Keratinocyte (primary cell): ENCODE data around the gene SHISA9. TPM values are rescaled to one million over a fixed set of nuclear protein-coding genes. Genes with fewer than 3 reads are reported as not detected.

Experiments used
- DNase-seq: peaks from one replicate; pipeline ENCODE4 v3.0.0-alpha.2; 2011; ENCODE audit warnings: low read depth, missing footprints, low spot score
- FAIRE-seq: peaks from 2 replicates; lab custom pipeline; 2011; peaks lifted over from hg19 to GRCh38; lab: Jason Lieb, UNC
- H2AFZ ChIP-seq: 2 replicates; pipeline ENCODE4 v1.6.0; 2012; ENCODE audit warnings: low read length, control low read depth, inconsistent platforms; ENCODE audit not compliant: control insufficient read depth
- H3K27ac ChIP-seq: 2 replicates; pipeline ENCODE4 v1.5.1; 2011; ENCODE audit warnings: low read length; ENCODE audit not compliant: control insufficient read depth, insufficient read depth
- H3K27me3 ChIP-seq: 3 replicates; pipeline ENCODE4 v1.6.0; 2011; ENCODE audit warnings: low read length; ENCODE audit not compliant: control insufficient read depth, insufficient read depth; ENCODE audit errors: extremely low read depth
- H3K36me3 ChIP-seq, 2 experiments: 2 replicates in 1 of 2; 3 replicates in 1 of 2; pipeline ENCODE4 v1.5.1; 2011; ENCODE audit warnings: low read length in 2 of 2, mild to moderate bottlenecking in 1 of 2; ENCODE audit not compliant: control insufficient read depth in 2 of 2, insufficient read depth in 2 of 2; ENCODE audit errors: extremely low read depth in 1 of 2
- H3K4me1 ChIP-seq: 3 replicates; pipeline ENCODE4 v1.5.1; 2011; ENCODE audit warnings: low read length; ENCODE audit not compliant: control insufficient read depth, insufficient read depth; ENCODE audit errors: extremely low read depth
- H3K4me2 ChIP-seq: 3 replicates; pipeline ENCODE4 v1.6.0; 2011; ENCODE audit warnings: low read depth, low read length; ENCODE audit not compliant: control insufficient read depth, insufficient read depth; ENCODE audit errors: extremely low read depth
- H3K4me3 ChIP-seq, 3 experiments: fragments of 200-600 bp in 1 of 3; sonication (generic) in 1 of 3; 2 replicates in 2 of 3; 3 replicates in 1 of 3; pipeline ENCODE4 v1.5.1; 2011 to 2016; ENCODE audit warnings: low read length in 3 of 3, mild to moderate bottlenecking in 3 of 3, control low read depth in 2 of 3, inconsistent platforms in 1 of 3, low read depth in 1 of 3, mixed read lengths in 1 of 3, mixed run types in 1 of 3, moderate library complexity in 1 of 3; ENCODE audit not compliant: control insufficient read depth in 2 of 3, insufficient read depth in 2 of 3; ENCODE audit errors: extremely low read depth in 1 of 3
- H3K79me2 ChIP-seq: 2 replicates; pipeline ENCODE4 v1.6.0; 2012; ENCODE audit warnings: low read length; ENCODE audit not compliant: control insufficient read depth, insufficient read depth
- H3K9ac ChIP-seq: 3 replicates; pipeline ENCODE4 v1.6.0; 2011; ENCODE audit warnings: low read length; ENCODE audit not compliant: control insufficient read depth, insufficient read depth; ENCODE audit errors: extremely low read depth
- H3K9me1 ChIP-seq: 3 replicates; pipeline ENCODE4 v1.6.0; 2011; ENCODE audit warnings: low read length; ENCODE audit not compliant: control insufficient read depth, insufficient read depth; ENCODE audit errors: extremely low read depth
- H3K9me3 ChIP-seq: 2 replicates; pipeline ENCODE4 v1.5.1; 2012; ENCODE audit warnings: low read depth, low read length; ENCODE audit not compliant: control insufficient read depth
- H4K20me1 ChIP-seq: 3 replicates; pipeline ENCODE4 v1.6.0; 2011; ENCODE audit warnings: low read length; ENCODE audit not compliant: control insufficient read depth, insufficient read depth; ENCODE audit errors: extremely low read depth
- EZH2 ChIP-seq: IDR thresholded peaks from one replicate; pipeline ENCODE4 v1.6.1; 2012; ENCODE audit warnings: inconsistent platforms, mild to moderate bottlenecking, low read length, moderate library complexity
- dilution Hi-C: fragments of 300-500 bp; cut with MboI; formaldehyde crosslinking; loops from one replicate; pipeline ENCODE4 v1.7.0; 2020; ENCODE audit warnings: low sequenced_read_pairs; ENCODE audit not compliant: extremely low pct_ligation_motif_present
- polyA plus RNA-seq, 5 experiments: library from polyadenylated mRNA; depleted of rRNA in 3 of 5; stranded (reverse) in 3 of 5; stranded (forward) in 1 of 5; unstranded in 1 of 5; fragments of >200 nt; gene quantifications; 1 replicate in 1 of 5; 2 replicates in 3 of 5; 3 replicates in 1 of 5; pipeline versions ENCODE4 v1.2.1 to v1.2.3, GENCODE V29; 2011 to 2012; ENCODE audit warnings: missing spikeins in 2 of 5, low read depth in 1 of 5, low replicate concordance in 1 of 5
- TF ChIP-seq, protein P1 (sequence below), 3 experiments: IDR thresholded peaks in 1 of 3; conservative IDR thresholded peaks in 1 of 3; optimal IDR thresholded peaks in 1 of 3; 2 replicates in 2 of 3; 3 replicates in 1 of 3; pipeline versions ENCODE3 to v1.5.1; 2011; ENCODE audit warnings: low read length in 3 of 3, mild to moderate bottlenecking in 3 of 3, moderate library complexity in 2 of 3, control low read depth in 1 of 3, inconsistent platforms in 1 of 3; ENCODE audit not compliant: insufficient read depth in 2 of 3; ENCODE audit errors: extremely low read depth in 1 of 3

Gene SHISA9
- polyA plus RNA-seq, 1 donor (not counting 4 experiments of a cell fraction or from before 2014, with no cell fraction given) = 0.28 TPM

DNA sequence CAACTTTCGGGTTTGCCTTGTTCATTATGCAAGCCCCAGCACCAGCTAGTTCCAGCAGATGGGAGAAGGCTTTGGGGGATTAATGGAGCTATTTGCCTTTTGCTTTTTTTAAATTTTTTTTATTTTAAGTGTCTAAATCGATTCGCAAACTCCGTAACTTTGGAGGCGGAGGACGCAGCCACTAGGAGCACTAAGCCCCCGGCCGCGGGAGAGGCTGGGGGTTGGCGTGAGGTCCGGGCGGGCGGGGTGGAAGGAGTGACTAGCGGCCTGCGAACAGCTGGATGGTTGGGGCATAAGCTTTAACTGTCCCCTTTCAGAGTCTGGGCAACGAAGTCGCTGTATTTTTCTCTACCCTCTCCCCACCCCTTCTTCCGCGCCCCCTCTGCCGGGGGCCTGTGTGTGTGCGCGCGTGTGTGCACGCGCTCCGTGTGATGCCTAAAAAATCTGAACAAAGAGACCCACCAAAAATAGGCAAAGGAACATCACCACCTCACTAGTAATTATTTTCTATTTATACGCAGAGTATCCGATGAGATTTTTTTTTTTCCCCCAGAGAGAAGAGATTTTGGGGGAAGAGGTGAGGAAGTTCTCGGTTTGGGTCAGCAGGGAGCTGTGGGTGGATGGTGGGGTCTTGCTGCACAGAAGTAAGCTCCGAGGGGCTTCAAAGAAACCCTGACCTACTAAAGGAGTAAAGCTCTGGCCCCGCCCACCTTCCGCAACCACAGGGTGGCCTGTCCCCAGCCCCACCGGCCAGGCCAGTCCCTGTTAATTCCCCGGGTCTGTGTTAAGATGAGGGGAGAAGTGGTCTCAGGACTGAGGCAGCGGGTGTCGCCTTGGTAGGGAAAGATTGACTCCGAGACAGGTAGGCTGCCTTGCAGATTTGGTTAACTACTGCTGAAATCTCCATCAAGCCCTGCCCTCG is 2.3 kb downstream of the SHISA9 start:
- FAIRE-seq = no peak
- Histone ChIP-seq H3K4me1 (no peaks in the 10 kb centered on the region), H3K36me3 (no peaks in the 10 kb centered on the region), H4K20me1 (no peaks in the 10 kb centered on the region), H3K9me1 (no peaks in the 10 kb centered on the region), H3K4me3 (no peak overlapping the region), H3K9ac (no peak overlapping the region), H3K27ac (no peak overlapping the region), H3K79me2 (no peaks in the 10 kb centered on the region), H3K27me3 (peaks cover 55% of the 10 kb centered on the region), H2AFZ (no peak overlapping the region), H3K9me3 (no peaks in the 10 kb centered on the region), H3K4me2 (no peak overlapping the region)
- dilution Hi-C loops = no loop called here
- DNase-seq = no peak
- no peak for TF ChIP-seq EZH2
- TF ChIP-seq, protein P1, sequence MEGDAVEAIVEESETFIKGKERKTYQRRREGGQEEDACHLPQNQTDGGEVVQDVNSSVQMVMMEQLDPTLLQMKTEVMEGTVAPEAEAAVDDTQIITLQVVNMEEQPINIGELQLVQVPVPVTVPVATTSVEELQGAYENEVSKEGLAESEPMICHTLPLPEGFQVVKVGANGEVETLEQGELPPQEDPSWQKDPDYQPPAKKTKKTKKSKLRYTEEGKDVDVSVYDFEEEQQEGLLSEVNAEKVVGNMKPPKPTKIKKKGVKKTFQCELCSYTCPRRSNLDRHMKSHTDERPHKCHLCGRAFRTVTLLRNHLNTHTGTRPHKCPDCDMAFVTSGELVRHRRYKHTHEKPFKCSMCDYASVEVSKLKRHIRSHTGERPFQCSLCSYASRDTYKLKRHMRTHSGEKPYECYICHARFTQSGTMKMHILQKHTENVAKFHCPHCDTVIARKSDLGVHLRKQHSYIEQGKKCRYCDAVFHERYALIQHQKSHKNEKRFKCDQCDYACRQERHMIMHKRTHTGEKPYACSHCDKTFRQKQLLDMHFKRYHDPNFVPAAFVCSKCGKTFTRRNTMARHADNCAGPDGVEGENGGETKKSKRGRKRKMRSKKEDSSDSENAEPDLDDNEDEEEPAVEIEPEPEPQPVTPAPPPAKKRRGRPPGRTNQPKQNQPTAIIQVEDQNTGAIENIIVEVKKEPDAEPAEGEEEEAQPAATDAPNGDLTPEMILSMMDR (optimal IDR thresholded peaks at IDR 0.05 in 1 of 3, IDR thresholded peaks at IDR 0.05 in 1 of 3, conservative IDR thresholded peaks at IDR 0.05 in 1 of 3; ENCODE audit: extremely low read depth in 1 of 3, insufficient read depth in 2 of 3, low read length in 3 of 3) = no peak

DNA sequence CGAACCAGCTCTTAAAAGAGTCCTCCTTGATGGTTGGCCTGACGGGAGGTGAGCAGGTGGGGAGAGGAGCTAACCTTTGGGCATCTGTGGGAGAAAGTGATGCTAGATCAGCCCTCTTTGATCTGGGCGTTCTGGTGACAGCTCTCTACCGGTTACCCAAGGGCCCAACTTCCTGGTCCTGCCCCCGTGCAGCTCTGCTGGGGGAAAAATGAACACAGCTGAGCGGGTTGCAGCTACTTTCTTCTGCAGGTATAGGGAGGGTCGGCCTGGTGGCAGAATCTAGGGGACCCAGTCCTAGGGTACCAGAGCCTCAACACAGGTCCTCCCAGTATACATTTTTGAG is 2.9 kb downstream of the SHISA9 start:
- TF ChIP-seq, protein P1 (optimal IDR thresholded peaks at IDR 0.05 in 1 of 3, IDR thresholded peaks at IDR 0.05 in 1 of 3, conservative IDR thresholded peaks at IDR 0.05 in 1 of 3; ENCODE audit: extremely low read depth in 1 of 3, insufficient read depth in 2 of 3, low read length in 3 of 3) = no peak
- TF ChIP-seq EZH2 = no peak
- Histone ChIP-seq H3K27me3 (peaks cover 49% of the 10 kb centered on the region), H2AFZ (no peak overlapping the region), H3K9ac (no peak overlapping the region), H3K4me1 (no peaks in the 10 kb centered on the region), H4K20me1 (no peaks in the 10 kb centered on the region), H3K36me3 (no peaks in the 10 kb centered on the region), H3K79me2 (no peaks in the 10 kb centered on the region), H3K9me3 (no peaks in the 10 kb centered on the region), H3K4me2 (no peak overlapping the region), H3K9me1 (no peaks in the 10 kb centered on the region), H3K4me3 (no peak overlapping the region), H3K27ac (no peak overlapping the region)
- no peak for DNase-seq
- dilution Hi-C loops = no loop called here
- FAIRE-seq = no peak
